Subcutaneous abdominal adipose tissue (tissue), 5 donors: ENCODE data around the gene ADGRL3.
A peak's percentile ranks its signal among the peaks of the same experiment; 100 is the strongest.

Experiments
- H3K27ac ChIP-seq: one replicate; pipeline ENCODE4 v1.7.0; 2013; ENCODE audit warnings: low read depth, mild to moderate bottlenecking, inconsistent platforms, low read length, moderate library complexity
- H3K27me3 ChIP-seq, 5 donors: one replicate each; pipeline ENCODE4 v1.7.0; 2013; ENCODE audit warnings: low read length in 5 of 5, inconsistent platforms in 1 of 5; ENCODE audit not compliant: control insufficient read depth in 5 of 5, insufficient read depth in 4 of 5
- H3K36me3 ChIP-seq, 5 donors: one replicate each; pipeline ENCODE4 v1.7.0; 2013; ENCODE audit warnings: low read length in 5 of 5; ENCODE audit not compliant: control insufficient read depth in 5 of 5, insufficient read depth in 5 of 5
- H3K4me1 ChIP-seq, 5 donors: one replicate each; pipeline ENCODE4 v1.7.0; 2013; ENCODE audit warnings: low read length in 5 of 5, mild to moderate bottlenecking in 3 of 5, moderate library complexity in 1 of 5; ENCODE audit not compliant: control insufficient read depth in 5 of 5, insufficient read depth in 5 of 5
- H3K4me3 ChIP-seq, 5 donors: one replicate each; pipeline ENCODE4 v1.7.0; 2013; ENCODE audit warnings: low read length in 5 of 5, low read depth in 1 of 5
- H3K9ac ChIP-seq, 5 donors: one replicate each; pipeline ENCODE4 v1.7.0; 2013; ENCODE audit warnings: low read length in 5 of 5, mild to moderate bottlenecking in 4 of 5, moderate library complexity in 3 of 5
- H3K9me3 ChIP-seq, 5 donors: one replicate each; pipeline ENCODE4 v1.7.0; 2013; ENCODE audit warnings: low read length in 5 of 5; ENCODE audit not compliant: control insufficient read depth in 5 of 5
- donor health status: healthy.
- donor health status: healthy.
- donor health status: healthy.
- donor health status: healthy.
- donor health status: healthy.

ADGRL3 gene

DNA sequence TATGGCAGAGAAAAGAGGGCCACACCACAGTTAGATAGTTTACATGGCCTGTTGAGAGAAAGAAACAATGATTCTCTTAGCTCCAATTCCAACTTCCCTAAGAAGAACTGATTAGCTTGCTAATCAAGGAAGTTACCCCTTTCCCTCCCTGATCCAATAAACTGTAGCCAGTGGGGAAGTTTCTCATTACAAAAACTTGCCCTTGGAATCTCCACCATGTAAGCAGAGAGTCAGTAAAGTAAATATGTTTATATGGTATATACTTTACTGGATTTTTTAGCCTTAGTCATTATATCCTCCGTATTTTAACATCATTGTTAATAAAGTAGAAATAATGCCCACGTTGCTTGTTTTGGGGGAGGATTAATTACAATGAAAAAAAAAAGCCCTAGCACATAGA is 7.7 kb upstream of the ADGRL3 start:
- Histone ChIP-seq H3K9me3 (no peaks in the 10 kb centered on the region), H3K4me1 (no peaks in the 10 kb centered on the region), H3K27ac (no peak overlapping the region), H3K36me3 (no peaks in the 10 kb centered on the region), H3K27me3 (no peaks in the 10 kb centered on the region), H3K4me3 (no peak overlapping the region), H3K9ac (no peak overlapping the region)

DNA sequence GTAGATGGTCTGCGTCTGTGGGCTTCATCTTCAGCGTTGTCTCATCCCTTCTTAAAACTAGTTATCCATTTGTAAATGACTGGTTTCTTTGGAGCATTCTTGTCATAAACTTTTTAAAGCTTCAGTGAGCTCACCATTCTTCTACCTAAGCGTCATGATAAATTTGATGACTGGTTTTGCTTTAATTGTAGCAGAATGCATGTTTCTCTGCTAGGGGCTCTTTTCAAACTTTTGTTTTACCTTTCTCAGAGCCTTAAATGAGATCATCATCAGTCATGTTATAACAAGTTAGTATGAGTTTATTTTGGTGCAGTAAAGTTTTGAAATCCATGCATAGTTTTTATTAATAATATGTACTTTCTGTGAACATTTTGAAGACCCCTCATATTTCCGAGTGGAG is 6.3 kb upstream of the ADGRL3 start:
- H3K27ac ChIP-seq = no peak overlapping the region
- no peaks in the 10 kb centered on the region for H3K36me3 ChIP-seq
- no peaks in the 10 kb centered on the region for H3K9me3 ChIP-seq
- H3K27me3 ChIP-seq = no peaks in the 10 kb centered on the region
- H3K4me3 ChIP-seq = no peak overlapping the region
- no peak overlapping the region for H3K9ac ChIP-seq
- H3K4me1 ChIP-seq = no peaks in the 10 kb centered on the region

DNA sequence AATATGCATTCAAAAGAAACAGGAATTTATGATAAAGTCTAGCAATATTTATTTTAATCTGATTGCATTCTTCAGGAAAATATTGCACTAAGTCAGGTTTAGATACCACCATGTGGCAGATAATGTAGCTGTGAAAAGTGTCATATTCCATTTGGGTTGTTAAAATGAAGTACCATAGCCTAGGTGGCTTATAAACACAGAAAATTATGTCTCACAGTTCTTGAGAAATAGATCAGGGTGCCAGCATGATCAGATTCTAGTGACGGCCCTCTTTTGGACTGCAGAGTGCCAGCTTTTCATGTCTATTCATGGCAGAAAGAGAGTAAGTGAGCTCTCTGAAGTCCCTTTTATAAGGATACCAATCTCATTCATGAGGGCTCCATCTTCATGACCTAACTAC is 5.6 kb upstream of the ADGRL3 start:
- no peak overlapping the region for H3K27ac ChIP-seq
- H3K36me3 ChIP-seq = no peaks in the 10 kb centered on the region

DNA sequence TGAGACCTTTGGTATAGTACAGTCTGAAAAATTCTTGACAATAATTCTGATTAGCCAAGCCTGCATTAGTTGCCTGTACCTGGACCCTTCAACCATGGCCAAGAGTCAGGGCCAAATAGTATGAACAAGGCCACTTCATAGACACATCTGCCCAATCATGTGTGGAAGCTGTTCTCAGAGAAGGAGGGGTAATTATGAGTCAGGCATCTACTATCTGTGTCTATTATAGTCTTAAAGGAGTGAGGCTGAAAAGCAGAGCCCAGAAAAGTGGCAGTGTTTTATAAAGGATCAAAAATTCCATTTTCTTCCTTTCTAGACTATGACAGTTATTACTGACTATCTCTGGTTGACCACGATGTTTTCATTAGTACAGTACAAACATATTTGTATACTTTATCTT is 5.0 kb upstream of the ADGRL3 start:
- Histone ChIP-seq H3K9me3 (no peaks in the 10 kb centered on the region), H3K27me3 (peaks cover 0 to 7% (median 4%) of the 10 kb centered on the region in 5 donors), H3K4me3 (no peak overlapping the region), H3K9ac (no peak overlapping the region), H3K27ac (no peak overlapping the region), H3K4me1 (peaks cover 0 to 3% (median 0%) of the 10 kb centered on the region in 5 donors), H3K36me3 (no peaks in the 10 kb centered on the region)

More for the DNA sequence above, 5.6 kb upstream of the ADGRL3 start:
- Histone ChIP-seq H3K4me1 (no peaks in the 10 kb centered on the region), H3K4me3 (no peak overlapping the region), H3K9me3 (no peaks in the 10 kb centered on the region), H3K9ac (no peak overlapping the region), H3K27me3 (peaks cover 0 to 4% (median 2%) of the 10 kb centered on the region in 5 donors)

DNA sequence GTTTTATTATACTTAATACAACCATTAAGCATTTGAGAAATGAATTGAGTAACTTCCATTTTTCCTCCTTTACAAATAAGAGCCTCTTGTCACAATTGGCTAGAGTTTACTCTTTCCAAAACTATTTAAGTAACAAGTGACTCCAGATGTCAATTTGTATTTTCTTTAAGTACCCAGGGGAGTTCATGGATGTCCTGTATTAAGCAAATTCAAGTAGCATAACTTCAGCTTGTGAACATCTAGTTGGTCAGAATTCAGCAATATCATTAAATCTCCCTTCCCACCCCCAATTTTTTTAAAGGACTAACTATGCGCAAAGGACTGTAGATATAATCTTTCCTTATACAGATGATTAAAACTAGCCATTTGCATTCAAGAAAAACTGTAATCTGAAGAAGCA is 1.4 kb upstream of the ADGRL3 start:
- H3K4me3 ChIP-seq = no peak overlapping the region
- no peaks in the 10 kb centered on the region for H3K36me3 ChIP-seq
- H3K9ac ChIP-seq = no peak overlapping the region
- H3K27ac ChIP-seq = no peak overlapping the region
- H3K4me1 ChIP-seq = peaks cover 0 to 28% (median 15%) of the 10 kb centered on the region in 5 donors
- H3K9me3 ChIP-seq = no peaks in the 10 kb centered on the region
- H3K27me3 ChIP-seq = peaks cover 21 to 34% (median 22%) of the 10 kb centered on the region in 5 donors

DNA sequence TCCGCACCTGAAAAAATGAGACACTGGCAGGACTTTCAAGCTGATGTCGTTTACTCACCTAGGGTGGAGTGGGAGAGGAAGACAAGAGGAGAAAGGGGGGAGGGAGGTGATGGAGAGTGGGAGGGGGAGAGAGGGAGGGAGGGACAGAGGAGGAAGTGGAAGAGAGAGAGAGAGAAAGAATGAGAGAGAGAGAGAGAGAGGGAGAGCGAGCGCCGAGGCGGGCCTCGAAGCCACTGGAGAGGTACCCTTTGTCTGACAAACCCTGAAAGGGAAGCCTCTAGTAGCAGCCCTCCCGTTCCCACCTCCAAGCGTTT is 296 bp upstream of the ADGRL3 start:
- H3K9me3 ChIP-seq = no peaks in the 10 kb centered on the region
- no peak overlapping the region for H3K27ac ChIP-seq
- peaks cover 0 to 28% (median 15%) of the 10 kb centered on the region in 5 donors for H3K4me1 ChIP-seq
- H3K4me3 ChIP-seq = peak overlapping the region in 2 of 5 donors; percentile 55 to 61
- H3K36me3 ChIP-seq = no peaks in the 10 kb centered on the region
- H3K27me3 ChIP-seq = peaks cover 21 to 34% (median 22%) of the 10 kb centered on the region in 5 donors
- H3K9ac ChIP-seq = no peak overlapping the region

DNA sequence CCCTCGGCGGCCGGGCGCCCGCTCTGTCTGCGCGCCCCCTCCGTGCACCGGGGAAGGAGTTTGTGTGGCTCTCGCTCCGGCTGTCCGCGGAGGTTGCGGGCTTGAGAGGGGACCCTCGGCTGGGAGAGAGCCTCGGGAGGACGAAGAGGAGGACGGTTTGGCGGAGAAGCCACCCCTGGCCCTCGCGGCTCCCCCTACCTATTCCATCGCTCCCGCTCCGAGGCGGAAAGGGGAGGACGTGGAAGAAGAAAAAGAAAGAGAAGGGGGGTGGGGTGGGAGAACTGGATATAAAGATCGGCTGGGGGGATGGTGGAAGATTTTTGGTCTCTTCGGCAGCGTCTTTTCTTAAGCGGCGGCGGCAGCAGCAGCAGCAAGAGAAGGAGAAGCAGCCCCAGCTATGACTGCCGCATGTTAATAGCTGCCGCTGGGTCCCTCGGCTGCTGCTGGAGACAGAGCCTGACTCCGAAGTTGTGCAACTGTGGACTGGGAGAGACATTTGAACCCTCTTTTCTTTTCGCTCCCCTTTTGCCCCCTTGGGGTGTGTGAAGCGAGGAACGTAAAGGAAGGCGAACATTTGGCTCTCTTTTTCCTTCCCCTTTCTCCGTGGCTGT is 895 bp downstream of the ADGRL3 start:
- Histone ChIP-seq H3K4me3 (peak overlapping the region; percentile 55 to 69 (median 59)), H3K9me3 (no peaks in the 10 kb centered on the region), H3K9ac (peak overlapping the region in 1 of 5 donors; percentile 21), H3K27ac (no peak overlapping the region), H3K27me3 (peaks cover 21 to 34% (median 22%) of the 10 kb centered on the region in 5 donors), H3K36me3 (no peaks in the 10 kb centered on the region), H3K4me1 (peaks cover 0 to 28% (median 15%) of the 10 kb centered on the region in 5 donors)

DNA sequence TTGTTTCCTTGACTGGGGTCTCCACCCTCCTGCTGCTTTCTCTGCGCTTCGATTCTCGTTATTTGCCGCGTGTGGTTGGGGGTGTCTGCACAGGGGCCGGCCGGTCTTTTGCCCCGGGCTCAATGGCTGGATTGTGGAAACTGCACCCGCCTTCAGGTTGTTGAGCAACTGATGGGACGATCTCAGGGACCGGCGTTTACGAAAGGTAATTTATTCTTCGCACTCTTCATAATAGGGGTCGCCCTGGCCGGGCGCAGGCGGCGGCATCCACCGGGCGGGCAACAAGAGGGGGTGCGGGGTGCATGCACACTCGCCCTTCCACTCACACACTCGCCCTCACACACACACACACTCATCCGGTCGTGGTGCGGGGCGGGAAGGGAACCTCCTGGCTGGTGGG is 1.4 kb downstream of the ADGRL3 start:
- Histone ChIP-seq H3K36me3 (no peaks in the 10 kb centered on the region), H3K4me1 (peaks cover 0 to 28% (median 15%) of the 10 kb centered on the region in 5 donors), H3K9me3 (no peaks in the 10 kb centered on the region), H3K27me3 (peaks cover 21 to 34% (median 22%) of the 10 kb centered on the region in 5 donors), H3K4me3 (peak overlapping the region; percentile 55 to 69 (median 59)), H3K9ac (peak overlapping the region in 1 of 5 donors; percentile 21), H3K27ac (no peak overlapping the region)

DNA sequence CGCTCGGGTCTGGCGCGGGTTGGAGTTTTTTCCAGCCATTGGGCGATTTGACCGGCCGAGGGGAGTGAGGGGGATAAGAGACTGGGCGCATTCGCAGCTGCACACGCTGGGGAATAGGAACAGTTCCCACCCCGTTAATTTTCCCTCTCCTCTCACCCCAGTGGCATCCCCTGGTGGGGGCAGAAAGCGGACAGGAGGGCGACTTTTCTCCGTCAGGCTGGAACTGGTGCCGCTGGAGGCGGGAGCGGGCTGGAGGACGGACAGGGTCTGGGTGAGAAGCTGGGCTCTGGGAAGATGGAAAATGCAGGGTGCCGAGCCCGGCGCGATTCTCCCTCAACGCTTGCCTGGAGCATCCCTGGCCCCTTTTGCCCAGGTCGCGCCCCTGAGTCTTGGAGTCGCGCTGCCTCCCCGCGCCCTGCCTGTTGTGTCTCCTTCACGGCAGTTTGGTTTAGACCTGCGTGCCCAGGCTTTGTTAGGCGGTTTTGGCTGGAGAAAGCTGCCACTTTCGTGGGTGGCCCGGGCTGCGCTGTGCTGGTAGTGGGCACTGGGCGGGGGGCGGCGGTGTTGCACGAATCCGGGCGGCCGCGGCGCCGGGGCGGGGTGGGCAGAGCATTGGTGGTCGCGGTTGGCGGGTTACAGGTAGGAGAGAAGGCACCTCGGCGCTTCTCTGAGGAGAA is 2.0 kb downstream of the ADGRL3 start:
- Histone ChIP-seq H3K27ac (no peak overlapping the region), H3K36me3 (no peaks in the 10 kb centered on the region), H3K27me3 (peaks cover 21 to 34% (median 22%) of the 10 kb centered on the region in 5 donors), H3K9ac (no peak overlapping the region), H3K4me3 (peak overlapping the region in 4 of 5 donors; percentile 55 to 61 (median 58)), H3K9me3 (no peaks in the 10 kb centered on the region), H3K4me1 (peaks cover 0 to 28% (median 15%) of the 10 kb centered on the region in 5 donors)

DNA sequence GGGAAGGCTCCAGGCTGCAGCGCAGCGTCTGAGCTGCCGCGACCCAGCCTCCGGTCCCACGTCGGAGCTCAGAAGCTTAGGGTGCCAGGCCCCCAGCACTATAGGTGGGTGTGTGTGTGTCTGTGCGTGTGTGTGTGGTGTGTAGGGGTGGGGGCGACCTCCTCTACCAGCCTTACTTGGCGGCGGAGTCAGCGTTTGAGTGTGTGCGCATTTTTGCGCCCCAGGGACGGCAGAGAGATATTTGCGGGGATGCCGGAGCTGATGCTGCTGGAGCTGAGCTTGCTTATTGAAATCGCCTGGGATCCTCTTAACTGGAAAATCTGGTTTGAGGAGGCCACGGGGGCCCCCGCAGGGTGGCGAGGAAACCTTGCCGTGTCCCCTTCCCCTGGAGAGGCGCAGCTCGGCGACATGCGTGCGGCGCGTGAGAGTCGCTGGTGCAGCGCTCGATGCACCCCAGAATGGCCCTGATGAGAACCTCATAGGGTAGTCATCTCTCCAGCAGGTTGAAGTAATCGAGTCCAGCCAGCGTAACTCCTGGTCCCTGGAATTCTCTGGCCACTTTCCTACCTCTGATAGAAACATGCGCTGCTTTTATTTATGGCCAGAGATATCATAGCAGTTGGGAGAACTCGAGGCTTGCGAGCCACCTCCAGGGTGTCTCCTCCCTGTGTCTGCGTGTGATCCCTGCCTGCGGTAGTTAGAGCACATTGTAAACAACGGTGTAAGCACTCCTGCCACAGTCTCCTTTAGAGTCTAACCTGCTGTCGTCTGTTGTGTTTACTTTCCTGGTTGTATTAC is 2.7 kb downstream of the ADGRL3 start:
- Histone ChIP-seq H3K27me3 (peaks cover 21 to 34% (median 22%) of the 10 kb centered on the region in 5 donors), H3K36me3 (no peaks in the 10 kb centered on the region), H3K9me3 (no peaks in the 10 kb centered on the region), H3K4me3 (peak overlapping the region in 3 of 5 donors; percentile 4 to 55 (median 36)), H3K27ac (no peak overlapping the region), H3K4me1 (peaks cover 0 to 28% (median 15%) of the 10 kb centered on the region in 5 donors), H3K9ac (no peak overlapping the region)
